SK-N-SH (cell line): Measurements from ENCODE around the gene ABCC2.

Experiments used
- CTCF ChIP-seq: fragments of 200-600 bp; sonication (generic); IDR thresholded peaks from 2 replicates; pipeline ENCODE4 v1.6.1; 2017; ENCODE audit warnings: antibody characterized with exemption, mild to moderate bottlenecking, moderate library complexity
- RCOR1 ChIP-seq: fragments of 150-350 bp; IDR thresholded peaks from 2 replicates; pipeline ENCODE4 v1.6.1; 2017; ENCODE audit warnings: antibody characterized with exemption, low read length

- TF ChIP-seq RCOR1 (no peak), CTCF (no peak)
Measured at GRCh38 chr10:99788598-99789256, 6.3 kb downstream of the ABCC2 start.
